NCI-H2227 treated with DMSO at 0.1 percent for 48 hours (cell line): Measurements from ENCODE around the gene NBDY.
"Not testable (repeated sequence)": the region's sequence is repeated elsewhere in the genome, so short reads cannot be mapped to it uniquely, and the experiment has no call there.

Experiments used
- DNase-seq: peaks from one replicate; lab custom pipeline; 2025; lab: John Stamatoyannopoulos, UW

Gene NBDY

GRCh38 chrX:56764153-56764974 lies 35.3 kb downstream of the NBDY start:
- DNase-seq: no peak

- no peak for DNase-seq
Observed at GRCh38 chrX:56764975-56765791, 36.1 kb downstream of the NBDY start.

- DNase-seq: no peak
Observed at GRCh38 chrX:56765811-56766553, 36.9 kb downstream of the NBDY start.

- no peak for DNase-seq
Observed at GRCh38 chrX:56766554-56767347, 37.7 kb downstream of the NBDY start.

- not testable (repeated sequence) for DNase-seq
Observed at GRCh38 chrX:56767348-56768119, 38.5 kb downstream of the NBDY start.

GRCh38 chrX:56768120-56768660 lies 39.1 kb downstream of the NBDY start:
- not testable (repeated sequence) for DNase-seq

GRCh38 chrX:56772675-56773521 lies 43.9 kb downstream of the NBDY start:
- DNase-seq: not testable (repeated sequence)

GRCh38 chrX:56773522-56774060 lies 44.5 kb downstream of the NBDY start:
- not testable (repeated sequence) for DNase-seq

GRCh38 chrX:56778099-56778923 lies 49.3 kb downstream of the NBDY start:
- not testable (repeated sequence) for DNase-seq

GRCh38 chrX:56778924-56779468 lies 50.0 kb downstream of the NBDY start:
- not testable (repeated sequence) for DNase-seq

GRCh38 chrX:56780681-56781649 lies 51.9 kb downstream of the NBDY start:
- DNase-seq: not testable (repeated sequence)

GRCh38 chrX:56782352-56782751 lies 53.3 kb downstream of the NBDY start:
- DNase-seq: no peak

GRCh38 chrX:56782791-56783449 lies 53.9 kb downstream of the NBDY start:
- no peak for DNase-seq

GRCh38 chrX:56783450-56783831 lies 54.4 kb downstream of the NBDY start:
- no peak for DNase-seq

GRCh38 chrX:56783996-56784620 lies 55.1 kb downstream of the NBDY start:
- DNase-seq: no peak

- no peak for DNase-seq
Observed at GRCh38 chrX:56784666-56785065, 55.6 kb downstream of the NBDY start.
